Measurements from ENCODE around the gene PAQR9. TPM values are rescaled to one million over a fixed set of nuclear protein-coding genes. Genes with fewer than 3 reads are reported as not detected.

Gene PAQR9
- total RNA-seq, 2 experiments from 2014 or later = not detected

DNA sequence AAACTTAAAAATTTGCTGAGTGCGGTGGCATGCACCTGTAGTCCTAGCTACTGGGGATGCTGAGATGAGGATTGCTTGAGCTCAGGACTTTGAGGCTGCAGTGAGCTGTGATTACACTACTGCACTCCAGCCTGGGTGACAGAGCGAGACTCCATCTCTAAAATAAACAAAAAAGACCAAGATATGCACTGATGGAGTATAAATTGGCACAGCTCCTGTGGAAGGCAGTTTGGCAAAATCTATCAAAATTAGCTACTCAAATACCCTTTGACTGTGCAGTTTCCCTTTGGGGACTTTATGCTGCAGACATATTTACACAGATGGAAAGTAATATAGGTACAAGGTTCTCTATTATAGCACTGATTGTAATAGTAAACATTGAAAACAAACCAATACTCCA, 19.8 kb upstream of the PAQR9 start:
- no peaks in the 10 kb centered on the region for H3K36me3 ChIP-seq (ENCODE audit: insufficient read depth, low read length)
- H3K9me2 ChIP-seq (ENCODE audit: insufficient read depth, low read length) = no peaks in the 10 kb centered on the region
- BruUV-seq (replicated peaks) = no TSS peak
- no peak overlapping the region for H2AFZ ChIP-seq (ENCODE audit: low read length)
- POLR2A ChIA-PET = interaction anchor here (0.6 kb wide), 2 partner anchors 13 to 614 kb away, joined by 3 to 4 read pairs; no protein-coding TSS in a partner anchor
- no peaks in the 10 kb centered on the region for H4K20me1 ChIP-seq (ENCODE audit: insufficient read depth, low read length)
- no peak overlapping the region for H3K4me3 ChIP-seq (ENCODE audit: low read depth, low read length, poor library complexity, severe bottlenecking)
- no peak overlapping the region for H3K4me2 ChIP-seq (ENCODE audit: low read length)
- CTCF ChIA-PET (ENCODE audit: unreplicated experiment) = interaction anchor here (0.7 kb wide), 1 partner anchor 18 kb away, joined by 3 read pairs; the partner anchor contains the start of gene U2SURP
- H3K79me2 ChIP-seq (ENCODE audit: insufficient read depth, low read depth, low read length) = no peaks in the 10 kb centered on the region
- no peaks in the 10 kb centered on the region for H3K9me3 ChIP-seq (ENCODE audit: low read length)
- no peaks in the 10 kb centered on the region for H3K4me1 ChIP-seq (ENCODE audit: insufficient read depth, low read length, poor library complexity, severe bottlenecking)
- TF ChIP-seq CTCF (conservative IDR thresholded peaks at IDR 0.05; ENCODE audit: low read length) = no peak
- no peak for TF ChIP-seq EZH2phosphoT487 (IDR thresholded peaks at IDR 0.05; ENCODE audit: borderline replicate concordance, low read depth, low read length)
- DNase-seq (ENCODE audit: low spot score) = no peak
- H3K27ac ChIP-seq (ENCODE audit: low read depth, low read length, poor library complexity, severe bottlenecking) = no peak overlapping the region
- intact Hi-C loops (cut with micrococcal nuclease; ENCODE audit: unreplicated experiment) = no loop called here

DNA sequence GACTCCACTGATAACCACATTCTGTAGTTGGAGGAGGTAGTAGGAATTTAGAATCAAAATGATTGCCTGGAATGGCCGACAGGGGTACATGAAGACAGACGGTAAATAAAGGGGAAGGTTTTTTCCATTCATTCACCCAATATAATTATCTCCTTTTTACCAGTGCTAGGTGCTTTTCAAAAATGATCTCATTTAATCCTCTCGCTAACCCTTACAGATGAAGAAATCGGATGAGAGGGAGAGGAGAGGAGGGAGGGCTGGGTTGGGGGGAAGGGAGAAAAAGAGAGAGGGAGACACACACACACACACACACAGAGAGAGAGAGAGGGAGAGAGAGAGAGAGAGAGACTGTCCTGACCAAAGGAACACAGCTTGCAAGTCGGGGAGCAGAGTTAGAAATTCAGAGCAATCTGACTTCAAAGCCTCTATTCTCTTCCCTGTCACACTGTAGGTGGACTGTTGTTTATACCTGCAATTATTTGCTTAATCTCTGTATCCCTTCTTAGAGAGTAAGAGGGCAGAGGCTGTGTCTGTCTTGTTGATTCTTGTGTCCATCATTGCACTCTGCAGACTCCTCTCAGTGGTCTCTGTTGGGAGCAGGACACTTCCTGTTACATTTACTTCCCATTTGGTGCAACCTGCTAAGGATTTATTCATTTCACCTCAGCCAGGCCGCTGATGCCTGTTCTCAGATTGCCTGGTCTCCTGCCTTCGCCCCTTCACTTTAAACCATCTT, 18.7 kb upstream of the PAQR9 start:
- CTCF ChIA-PET (ENCODE audit: unreplicated experiment) = interaction anchor here (0.6 to 0.7 kb wide), 2 partner anchors 19 to 395 kb away, joined by 3 to 5 read pairs; partner anchors contain the start of gene U2SURP
- Histone ChIP-seq H3K27ac (ENCODE audit: low read depth, low read length, poor library complexity, severe bottlenecking) (no peak overlapping the region), H3K79me2 (ENCODE audit: insufficient read depth, low read depth, low read length) (no peaks in the 10 kb centered on the region), H3K9me3 (ENCODE audit: low read length) (no peaks in the 10 kb centered on the region), H3K36me3 (ENCODE audit: insufficient read depth, low read length) (no peaks in the 10 kb centered on the region), H4K20me1 (ENCODE audit: insufficient read depth, low read length) (no peaks in the 10 kb centered on the region), H3K4me1 (ENCODE audit: insufficient read depth, low read length, poor library complexity, severe bottlenecking) (no peaks in the 10 kb centered on the region), H2AFZ (ENCODE audit: low read length) (no peak overlapping the region), H3K9me2 (ENCODE audit: insufficient read depth, low read length) (no peaks in the 10 kb centered on the region), H3K4me2 (ENCODE audit: low read length) (no peak overlapping the region), H3K4me3 (ENCODE audit: low read depth, low read length, poor library complexity, severe bottlenecking) (no peak overlapping the region)
- POLR2A ChIA-PET = interaction anchor here (0.6 to 0.7 kb wide), 2 partner anchors 12 to 459 kb away, joined by 3 read pairs; no protein-coding TSS in a partner anchor
- DNase-seq (ENCODE audit: low spot score) = no peak
- intact Hi-C loops (cut with micrococcal nuclease; ENCODE audit: unreplicated experiment) = no loop called here
- BruUV-seq (replicated peaks) = no TSS peak
- no peak for TF ChIP-seq EZH2phosphoT487 (IDR thresholded peaks at IDR 0.05; ENCODE audit: borderline replicate concordance, low read depth, low read length)
- TF ChIP-seq CTCF (conservative IDR thresholded peaks at IDR 0.05; ENCODE audit: low read length) = no peak

DNA sequence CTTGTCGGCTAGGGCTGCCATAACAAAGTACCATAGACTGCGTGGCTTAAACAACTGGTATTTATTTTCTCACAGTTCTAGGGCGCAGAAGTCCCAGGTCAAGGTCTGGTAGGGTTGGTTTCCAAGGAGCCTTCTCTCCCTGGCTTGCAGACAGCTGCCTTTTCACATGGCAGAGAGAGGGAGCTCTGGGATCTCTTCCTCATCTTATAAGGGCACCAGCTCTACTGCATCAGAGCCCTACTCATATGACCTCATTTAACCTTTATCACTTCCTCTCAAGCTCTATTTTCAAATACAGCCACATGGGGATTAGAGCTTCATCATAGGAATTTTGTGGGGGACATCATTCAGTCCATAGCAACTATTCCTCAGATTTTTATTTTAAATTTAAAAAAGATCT, 17.6 kb upstream of the PAQR9 start:
- Histone ChIP-seq H3K4me2 (ENCODE audit: low read length) (no peak overlapping the region), H3K4me1 (ENCODE audit: insufficient read depth, low read length, poor library complexity, severe bottlenecking) (no peaks in the 10 kb centered on the region), H4K20me1 (ENCODE audit: insufficient read depth, low read length) (no peaks in the 10 kb centered on the region), H3K79me2 (ENCODE audit: insufficient read depth, low read depth, low read length) (no peaks in the 10 kb centered on the region), H3K9me2 (ENCODE audit: insufficient read depth, low read length) (no peaks in the 10 kb centered on the region), H3K27ac (ENCODE audit: low read depth, low read length, poor library complexity, severe bottlenecking) (no peak overlapping the region), H3K4me3 (ENCODE audit: low read depth, low read length, poor library complexity, severe bottlenecking) (no peak overlapping the region), H3K9me3 (ENCODE audit: low read length) (no peaks in the 10 kb centered on the region), H3K36me3 (ENCODE audit: insufficient read depth, low read length) (no peaks in the 10 kb centered on the region), H2AFZ (ENCODE audit: low read length) (no peak overlapping the region)
- no peak for TF ChIP-seq EZH2phosphoT487 (IDR thresholded peaks at IDR 0.05; ENCODE audit: borderline replicate concordance, low read depth, low read length)
- no TSS peak for BruUV-seq (replicated peaks)
- ChIA-PET POLR2A (interaction anchor here (0.7 kb wide), 1 partner anchor 659 kb away, joined by 3 read pairs; no protein-coding TSS in a partner anchor), CTCF (ENCODE audit: unreplicated experiment) (no interaction called here)
- DNase-seq (ENCODE audit: low spot score) = no peak
- intact Hi-C loops (cut with micrococcal nuclease; ENCODE audit: unreplicated experiment) = no loop called here
